ENCODE results near the gene ZCCHC14.

DNA sequence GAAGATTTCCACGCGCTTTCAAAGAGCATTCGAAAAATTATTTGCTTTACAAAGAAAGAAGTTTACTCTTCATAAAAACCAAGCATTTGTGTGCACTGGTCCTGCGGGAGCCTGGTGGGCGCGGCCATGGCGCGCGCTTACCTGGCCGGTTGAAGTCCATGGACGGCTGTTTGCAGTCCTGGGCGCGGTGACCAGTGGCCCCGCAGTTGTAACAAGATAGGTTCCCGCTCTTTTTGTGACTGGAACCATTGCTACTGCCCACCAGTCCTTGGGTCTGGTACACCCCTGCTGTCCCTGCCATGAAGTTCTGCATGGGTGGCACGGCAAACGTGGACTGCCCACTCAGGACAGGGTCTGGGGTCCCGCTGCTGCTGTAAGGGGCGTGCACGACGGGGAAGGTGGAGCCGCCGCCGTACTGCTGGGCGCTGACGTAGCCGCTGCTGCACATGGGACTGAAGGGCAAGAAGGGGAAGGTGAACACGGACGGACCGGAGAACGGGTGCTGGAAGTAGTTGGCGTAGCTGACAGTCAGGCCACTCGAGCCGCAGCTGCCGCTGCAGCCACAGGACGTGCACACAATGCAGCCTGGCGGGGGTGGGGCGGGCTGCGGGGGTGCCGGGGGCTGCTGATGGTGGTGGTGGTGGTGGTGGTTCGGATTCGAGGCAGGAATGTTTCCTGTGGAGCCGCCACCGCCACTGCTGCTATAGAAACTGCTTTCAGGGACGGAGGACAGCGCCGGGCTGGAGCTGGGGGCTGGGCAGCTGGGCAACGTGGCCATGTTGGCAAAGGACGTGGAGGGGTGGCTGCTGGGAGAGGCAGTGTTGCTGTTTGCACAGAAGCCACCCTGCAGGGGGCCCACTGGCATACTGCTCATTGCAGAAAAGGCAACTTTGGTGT is 81.2 kb downstream of the ZCCHC14 start:
- TF ChIP-seq, protein P1, sequence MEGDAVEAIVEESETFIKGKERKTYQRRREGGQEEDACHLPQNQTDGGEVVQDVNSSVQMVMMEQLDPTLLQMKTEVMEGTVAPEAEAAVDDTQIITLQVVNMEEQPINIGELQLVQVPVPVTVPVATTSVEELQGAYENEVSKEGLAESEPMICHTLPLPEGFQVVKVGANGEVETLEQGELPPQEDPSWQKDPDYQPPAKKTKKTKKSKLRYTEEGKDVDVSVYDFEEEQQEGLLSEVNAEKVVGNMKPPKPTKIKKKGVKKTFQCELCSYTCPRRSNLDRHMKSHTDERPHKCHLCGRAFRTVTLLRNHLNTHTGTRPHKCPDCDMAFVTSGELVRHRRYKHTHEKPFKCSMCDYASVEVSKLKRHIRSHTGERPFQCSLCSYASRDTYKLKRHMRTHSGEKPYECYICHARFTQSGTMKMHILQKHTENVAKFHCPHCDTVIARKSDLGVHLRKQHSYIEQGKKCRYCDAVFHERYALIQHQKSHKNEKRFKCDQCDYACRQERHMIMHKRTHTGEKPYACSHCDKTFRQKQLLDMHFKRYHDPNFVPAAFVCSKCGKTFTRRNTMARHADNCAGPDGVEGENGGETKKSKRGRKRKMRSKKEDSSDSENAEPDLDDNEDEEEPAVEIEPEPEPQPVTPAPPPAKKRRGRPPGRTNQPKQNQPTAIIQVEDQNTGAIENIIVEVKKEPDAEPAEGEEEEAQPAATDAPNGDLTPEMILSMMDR (IDR thresholded peaks at IDR 0.05) = no peak; the same call in 1 of the 2 replicates
- TF ChIP-seq ZFX (IDR thresholded peaks at IDR 0.05; ENCODE audit: borderline replicate concordance) = no peak

All from 22Rv1 (cell line).